Astrocyte (in vitro differentiated cells and primary cell): ENCODE data around the gene UROC1.

Experiments used
- EZH2 ChIP-seq: IDR thresholded peaks from 2 replicates; pipeline ENCODE4 v1.6.1; 2012; ENCODE audit warnings: mild to moderate bottlenecking, low read length, inconsistent platforms; ENCODE audit not compliant: insufficient read depth
- TF ChIP-seq, protein P1 (sequence below): IDR thresholded peaks from 2 replicates; pipeline ENCODE4 v1.5.1; 2011; ENCODE audit warnings: low read depth, mild to moderate bottlenecking, inconsistent platforms, low read length, moderate library complexity; ENCODE audit not compliant: insufficient read depth

DNA sequence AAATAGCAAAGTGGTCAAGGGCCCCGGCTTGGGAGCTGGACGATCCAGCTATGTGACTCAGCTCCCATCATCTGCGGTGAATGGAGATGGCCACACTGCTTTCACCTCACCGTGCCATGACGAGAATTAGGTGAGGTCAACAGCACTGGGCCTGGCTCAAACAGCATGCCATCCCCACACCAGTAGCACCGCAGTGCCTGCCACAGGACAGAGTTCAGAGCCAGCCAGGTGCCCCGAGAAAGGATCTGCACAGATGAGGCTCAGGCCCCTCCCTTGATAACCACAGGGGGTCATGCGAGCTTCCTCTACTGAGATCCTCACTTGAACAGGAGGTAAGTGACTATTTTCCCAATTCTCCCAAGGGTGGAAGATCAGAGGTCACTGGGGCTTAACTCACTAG lies 71.3 kb downstream of the UROC1 start:
- TF ChIP-seq, protein P1, sequence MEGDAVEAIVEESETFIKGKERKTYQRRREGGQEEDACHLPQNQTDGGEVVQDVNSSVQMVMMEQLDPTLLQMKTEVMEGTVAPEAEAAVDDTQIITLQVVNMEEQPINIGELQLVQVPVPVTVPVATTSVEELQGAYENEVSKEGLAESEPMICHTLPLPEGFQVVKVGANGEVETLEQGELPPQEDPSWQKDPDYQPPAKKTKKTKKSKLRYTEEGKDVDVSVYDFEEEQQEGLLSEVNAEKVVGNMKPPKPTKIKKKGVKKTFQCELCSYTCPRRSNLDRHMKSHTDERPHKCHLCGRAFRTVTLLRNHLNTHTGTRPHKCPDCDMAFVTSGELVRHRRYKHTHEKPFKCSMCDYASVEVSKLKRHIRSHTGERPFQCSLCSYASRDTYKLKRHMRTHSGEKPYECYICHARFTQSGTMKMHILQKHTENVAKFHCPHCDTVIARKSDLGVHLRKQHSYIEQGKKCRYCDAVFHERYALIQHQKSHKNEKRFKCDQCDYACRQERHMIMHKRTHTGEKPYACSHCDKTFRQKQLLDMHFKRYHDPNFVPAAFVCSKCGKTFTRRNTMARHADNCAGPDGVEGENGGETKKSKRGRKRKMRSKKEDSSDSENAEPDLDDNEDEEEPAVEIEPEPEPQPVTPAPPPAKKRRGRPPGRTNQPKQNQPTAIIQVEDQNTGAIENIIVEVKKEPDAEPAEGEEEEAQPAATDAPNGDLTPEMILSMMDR = no peak
- no peak for TF ChIP-seq EZH2
